H7 (cell line): ENCODE results near the gene GNAT2. TPM values are rescaled to one million over a fixed set of nuclear protein-coding genes. Genes with fewer than 3 reads are reported as not detected.

Experiments used
- DNase-seq: peaks from one replicate; pipeline ENCODE4 v3.0.0; 2012
- H3K27me3 ChIP-seq: 2 replicates; pipeline ENCODE4 v1.6.0; 2011; ENCODE audit warnings: mild to moderate bottlenecking, low read length; ENCODE audit not compliant: control insufficient read depth, insufficient read depth
- H3K36me3 ChIP-seq: replicated peaks from 2 replicates; pipeline ENCODE4 v1.5.1; 2011; ENCODE audit warnings: low read length; ENCODE audit not compliant: control insufficient read depth, insufficient read depth
- H3K4me3 ChIP-seq: 2 replicates; pipeline ENCODE4 v1.5.1; 2011; ENCODE audit warnings: low read depth, mild to moderate bottlenecking, control low read depth, low read length, moderate library complexity; ENCODE audit not compliant: insufficient read depth
- total RNA-seq: library from RNA; depleted of rRNA; stranded (reverse); fragments of >200 nt; shearing (Covaris generic); gene quantifications from 2 replicates; pipeline ENCODE4 v1.2.3, GENCODE V29; 2014

The GNAT2 gene
- total RNA-seq, 1 experiment from 2014 or later, result not detected

- H3K4me3 ChIP-seq, result no peak overlapping the region
- H3K36me3 ChIP-seq, result no peaks in the 10 kb centered on the region
- DNase-seq, result peak; percentile 1
- peaks cover 11% of the 10 kb centered on the region for H3K27me3 ChIP-seq
Observed at GRCh38 chr1:109653306-109653705, 33.9 kb upstream of the GNAT2 start.

GRCh38 chr1:109652402-109652801 lies 33.0 kb upstream of the GNAT2 start:
- peak; percentile 1 for DNase-seq
- no peak overlapping the region for H3K4me3 ChIP-seq
- peaks cover 11% of the 10 kb centered on the region for H3K27me3 ChIP-seq
- H3K36me3 ChIP-seq, result no peaks in the 10 kb centered on the region

GRCh38 chr1:109650609-109651008 lies 31.2 kb upstream of the GNAT2 start:
- peaks cover 10% of the 10 kb centered on the region for H3K27me3 ChIP-seq
- peak; percentile 0 for DNase-seq
- no peak overlapping the region for H3K4me3 ChIP-seq
- H3K36me3 ChIP-seq, result no peaks in the 10 kb centered on the region

- Histone ChIP-seq H3K27me3 (peaks cover 7% of the 10 kb centered on the region), H3K4me3 (no peak overlapping the region), H3K36me3 (no peaks in the 10 kb centered on the region)
- DNase-seq, result peak; percentile 3
Observed at GRCh38 chr1:109649491-109649914, 30.1 kb upstream of the GNAT2 start.

- H3K4me3 ChIP-seq, result no peak overlapping the region
- H3K27me3 ChIP-seq, result peaks cover 3% of the 10 kb centered on the region
- no peaks in the 10 kb centered on the region for H3K36me3 ChIP-seq
- DNase-seq, result no peak
Observed at GRCh38 chr1:109644670-109645069, 25.3 kb upstream of the GNAT2 start.

GRCh38 chr1:109643385-109644230 lies 24.2 kb upstream of the GNAT2 start:
- peak; percentile 95 for DNase-seq
- no peaks in the 10 kb centered on the region for H3K36me3 ChIP-seq
- H3K27me3 ChIP-seq, result peaks cover 3% of the 10 kb centered on the region
- H3K4me3 ChIP-seq, result no peak overlapping the region

GRCh38 chr1:109642626-109643025 lies 23.2 kb upstream of the GNAT2 start:
- Histone ChIP-seq H3K4me3 (no peak overlapping the region), H3K27me3 (peaks cover 3% of the 10 kb centered on the region)

GRCh38 chr1:109641861-109642260 lies 22.4 kb upstream of the GNAT2 start:
- Histone ChIP-seq H3K27me3 (peaks cover 3% of the 10 kb centered on the region), H3K4me3 (no peak overlapping the region), H3K36me3 (no peaks in the 10 kb centered on the region)
- peak; percentile 1 for DNase-seq

More at GRCh38 chr1:109642626-109643025, 23.2 kb upstream of the GNAT2 start:
- DNase-seq, result no peak
- H3K36me3 ChIP-seq, result no peaks in the 10 kb centered on the region

- Histone ChIP-seq H3K27me3 (peaks cover 3% of the 10 kb centered on the region), H3K36me3 (no peaks in the 10 kb centered on the region), H3K4me3 (no peak overlapping the region)
- peak; percentile 2 for DNase-seq
Observed at GRCh38 chr1:109641078-109641740, 21.8 kb upstream of the GNAT2 start.

- no peak overlapping the region for H3K4me3 ChIP-seq
- peaks cover 3% of the 10 kb centered on the region for H3K27me3 ChIP-seq
- no peaks in the 10 kb centered on the region for H3K36me3 ChIP-seq
- DNase-seq, result peak; percentile 86
Observed at GRCh38 chr1:109640285-109640865, 21.0 kb upstream of the GNAT2 start.

GRCh38 chr1:109639841-109640184 lies 20.4 kb upstream of the GNAT2 start:
- H3K36me3 ChIP-seq, result no peaks in the 10 kb centered on the region
- peaks cover 3% of the 10 kb centered on the region for H3K27me3 ChIP-seq
- DNase-seq, result no peak
- no peak overlapping the region for H3K4me3 ChIP-seq

GRCh38 chr1:109639063-109639840 lies 19.8 kb upstream of the GNAT2 start:
- no peak overlapping the region for H3K4me3 ChIP-seq
- peaks cover 3% of the 10 kb centered on the region for H3K27me3 ChIP-seq
- DNase-seq, result peak; percentile 8
- no peaks in the 10 kb centered on the region for H3K36me3 ChIP-seq

- no peak overlapping the region for H3K4me3 ChIP-seq
- H3K27me3 ChIP-seq, result peaks cover 3% of the 10 kb centered on the region
- H3K36me3 ChIP-seq, result no peaks in the 10 kb centered on the region
- peak; percentile 2 for DNase-seq
Observed at GRCh38 chr1:109637446-109637845, 18.0 kb upstream of the GNAT2 start.

GRCh38 chr1:109636201-109636952 lies 17.0 kb upstream of the GNAT2 start:
- Histone ChIP-seq H3K27me3 (peaks cover 3% of the 10 kb centered on the region), H3K36me3 (no peaks in the 10 kb centered on the region), H3K4me3 (no peak overlapping the region)
- peak; percentile 80 for DNase-seq
